ENCODE results near the gene ZNF865. TPM values are rescaled to one million over a fixed set of nuclear protein-coding genes. Genes with fewer than 3 reads are reported as not detected.

Gene ZNF865
- total RNA-seq, 3 donors from 2014 or later (not counting 1 experiment from before 2014, with no cell fraction given): 18.5 to 22.1 (median 20.9) TPM

DNA sequence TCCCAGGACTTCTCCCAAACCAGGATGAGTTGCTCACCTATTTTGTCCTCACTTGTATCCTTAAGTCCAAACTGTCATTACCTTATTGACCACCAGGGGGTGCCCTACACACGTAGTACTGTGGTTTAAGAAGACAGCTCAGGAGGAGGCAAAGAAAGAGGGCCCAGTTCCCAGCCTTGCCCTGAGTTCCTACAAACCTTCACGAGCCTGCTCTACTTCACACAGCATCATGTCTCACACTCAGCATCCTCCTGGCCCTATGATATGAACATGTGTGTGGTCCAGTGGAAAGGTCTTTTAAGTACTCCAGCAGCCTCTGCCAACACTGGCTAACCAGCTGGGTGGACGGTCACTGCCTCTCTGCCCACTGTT is 27.0 kb downstream of the ZNF865 start:
- no peaks in the 10 kb centered on the region for H3K36me3 Mint-ChIP-seq
- H3K9me3 Mint-ChIP-seq: no peaks in the 10 kb centered on the region
- H3K27me3 Mint-ChIP-seq (ENCODE audit: low read depth in 2 of 2): no peaks in the 10 kb centered on the region
- Histone ChIP-seq H3K9me3 (ENCODE audit: control insufficient read depth, insufficient read depth, low read length) (no peaks in the 10 kb centered on the region), H3K27ac (ENCODE audit: low read length) (no peak overlapping the region), H3K27me3 (ENCODE audit: control insufficient read depth, insufficient read depth, low read length) (no peaks in the 10 kb centered on the region), H3K36me3 (ENCODE audit: control insufficient read depth, insufficient read depth, low read length) (no peaks in the 10 kb centered on the region), H3K4me3 (ENCODE audit: low read length) (no peak overlapping the region), H3K4me1 (ENCODE audit: control insufficient read depth, insufficient read depth, low read length) (peaks cover 39% of the 10 kb centered on the region)
- peak; percentile 62 to 83 (median 63) for ATAC-seq
- peaks cover 34 to 40% of the 10 kb centered on the region in 2 donors for H3K4me1 Mint-ChIP-seq
- intact Hi-C loops (cut with micrococcal nuclease): loop anchor here (10.0 kb wide), 1 partner anchor 172 kb away; no protein-coding TSS in a partner anchor
- H3K27ac Mint-ChIP-seq: peak overlapping the region; percentile 15 to 77
- peak overlapping the region; percentile 11 for H3K4me3 Mint-ChIP-seq
- WGBS (ENCODE audit: insufficient coverage): 50% methylated on average over 2 of the region's 3 CpGs
- DNase-seq: peak; percentile 74 to 97
- TF ChIP-seq, protein P1, sequence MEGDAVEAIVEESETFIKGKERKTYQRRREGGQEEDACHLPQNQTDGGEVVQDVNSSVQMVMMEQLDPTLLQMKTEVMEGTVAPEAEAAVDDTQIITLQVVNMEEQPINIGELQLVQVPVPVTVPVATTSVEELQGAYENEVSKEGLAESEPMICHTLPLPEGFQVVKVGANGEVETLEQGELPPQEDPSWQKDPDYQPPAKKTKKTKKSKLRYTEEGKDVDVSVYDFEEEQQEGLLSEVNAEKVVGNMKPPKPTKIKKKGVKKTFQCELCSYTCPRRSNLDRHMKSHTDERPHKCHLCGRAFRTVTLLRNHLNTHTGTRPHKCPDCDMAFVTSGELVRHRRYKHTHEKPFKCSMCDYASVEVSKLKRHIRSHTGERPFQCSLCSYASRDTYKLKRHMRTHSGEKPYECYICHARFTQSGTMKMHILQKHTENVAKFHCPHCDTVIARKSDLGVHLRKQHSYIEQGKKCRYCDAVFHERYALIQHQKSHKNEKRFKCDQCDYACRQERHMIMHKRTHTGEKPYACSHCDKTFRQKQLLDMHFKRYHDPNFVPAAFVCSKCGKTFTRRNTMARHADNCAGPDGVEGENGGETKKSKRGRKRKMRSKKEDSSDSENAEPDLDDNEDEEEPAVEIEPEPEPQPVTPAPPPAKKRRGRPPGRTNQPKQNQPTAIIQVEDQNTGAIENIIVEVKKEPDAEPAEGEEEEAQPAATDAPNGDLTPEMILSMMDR (IDR thresholded peaks at IDR 0.05): peak; percentile 75

DNA sequence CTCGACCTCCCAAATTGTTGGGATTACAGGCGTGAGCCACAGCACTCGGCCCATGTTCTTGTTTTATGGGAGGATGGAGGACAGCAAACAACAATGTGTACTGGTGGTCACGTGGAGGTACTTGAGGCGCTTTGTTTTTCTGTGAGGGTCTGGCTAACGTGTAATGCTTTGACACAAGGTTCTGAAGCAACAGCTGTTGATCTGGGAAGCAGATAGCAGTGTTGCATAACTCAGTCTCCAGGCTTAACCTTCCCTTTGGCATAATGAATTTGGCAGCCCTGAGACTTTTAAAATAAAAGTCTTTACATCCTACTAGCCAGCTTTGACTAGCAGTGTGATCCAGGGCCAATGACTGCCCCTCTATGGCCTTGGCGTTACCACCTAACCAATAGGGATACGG is 28.4 kb downstream of the ZNF865 start:
- Histone ChIP-seq H3K27me3 (ENCODE audit: control insufficient read depth, insufficient read depth, low read length) (no peaks in the 10 kb centered on the region), H3K9me3 (ENCODE audit: control insufficient read depth, insufficient read depth, low read length) (no peaks in the 10 kb centered on the region), H3K36me3 (ENCODE audit: control insufficient read depth, insufficient read depth, low read length) (no peaks in the 10 kb centered on the region), H3K4me3 (ENCODE audit: low read length) (no peak overlapping the region), H3K4me1 (ENCODE audit: control insufficient read depth, insufficient read depth, low read length) (peaks cover 44% of the 10 kb centered on the region), H3K27ac (ENCODE audit: low read length) (no peak overlapping the region)
- H3K27me3 Mint-ChIP-seq (ENCODE audit: low read depth in 2 of 2): no peaks in the 10 kb centered on the region
- H3K9me3 Mint-ChIP-seq: no peaks in the 10 kb centered on the region
- no peak for DNase-seq
- no peak overlapping the region for H3K4me3 Mint-ChIP-seq
- TF ChIP-seq, protein P1 (IDR thresholded peaks at IDR 0.05): no peak
- H3K27ac Mint-ChIP-seq: peak overlapping the region; percentile 100
- no peak for ATAC-seq
- intact Hi-C loops (cut with micrococcal nuclease): loop anchor here (10.0 kb wide), 1 partner anchor 171 kb away; no protein-coding TSS in a partner anchor
- WGBS (ENCODE audit: insufficient coverage): 85% methylated on average over 8 of the region's 8 CpGs
- peaks cover 41 to 48% of the 10 kb centered on the region in 2 donors for H3K4me1 Mint-ChIP-seq
- no peaks in the 10 kb centered on the region for H3K36me3 Mint-ChIP-seq

DNA sequence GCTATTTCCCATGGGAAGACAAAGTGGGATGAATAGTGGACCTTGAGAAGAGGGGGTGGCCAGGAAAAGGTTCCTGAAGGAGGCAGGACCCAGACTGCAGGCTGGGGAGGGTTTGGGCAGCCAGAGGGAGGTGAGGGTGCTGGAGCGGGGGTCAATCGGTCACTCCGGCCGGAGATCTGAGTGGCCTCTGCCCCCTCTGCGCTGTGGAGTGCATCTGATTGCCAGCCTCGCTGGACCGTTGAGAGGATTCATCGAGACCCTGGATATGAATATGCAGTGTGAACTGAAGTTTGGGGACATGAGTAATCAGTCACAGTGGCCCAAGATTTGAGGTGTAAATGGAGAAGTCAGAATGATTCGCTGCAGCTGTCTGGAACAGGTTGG is 29.9 kb downstream of the ZNF865 start:
- TF ChIP-seq, protein P1 (IDR thresholded peaks at IDR 0.05): no peak
- WGBS (ENCODE audit: insufficient coverage): 12% methylated on average over 9 of the region's 9 CpGs
- Mint-ChIP-seq H3K36me3 (no peaks in the 10 kb centered on the region), H3K27ac (peak overlapping the region; percentile 100), H3K27me3 (ENCODE audit: low read depth in 2 of 2) (no peaks in the 10 kb centered on the region), H3K4me3 (peak overlapping the region; percentile 100), H3K4me1 (peaks cover 45 to 56% of the 10 kb centered on the region in 2 donors), H3K9me3 (no peaks in the 10 kb centered on the region)
- peaks cover 59% of the 10 kb centered on the region for H3K4me1 ChIP-seq (ENCODE audit: control insufficient read depth, insufficient read depth, low read length)
- ATAC-seq (peak in 1 of 3 donors; percentile 41), DNase-seq (peak in 1 of 2 donors; percentile 51)
- H3K27ac ChIP-seq (ENCODE audit: low read length): peak overlapping the region; percentile 94
- intact Hi-C loops (cut with micrococcal nuclease): loop anchor here (1.0 to 10.0 kb wide), 2 partner anchors 19 to 169 kb away; no protein-coding TSS in a partner anchor
- H3K36me3 ChIP-seq (ENCODE audit: control insufficient read depth, insufficient read depth, low read length): no peaks in the 10 kb centered on the region
- H3K9me3 ChIP-seq (ENCODE audit: control insufficient read depth, insufficient read depth, low read length): no peaks in the 10 kb centered on the region
- H3K4me3 ChIP-seq (ENCODE audit: low read length): peak overlapping the region; percentile 71
- no peaks in the 10 kb centered on the region for H3K27me3 ChIP-seq (ENCODE audit: control insufficient read depth, insufficient read depth, low read length)

All from natural killer cell (primary cell).